Activated naive CD8-positive, alpha-beta T cell (primary cell): ENCODE measurements around the gene FAM120AOS.

Experiments used
- H3K27ac Mint-ChIP-seq: one replicate; pipeline ENCODE4 v1.8.0; 2021; ENCODE audit warnings: mixed read lengths
- H3K27me3 Mint-ChIP-seq: one replicate; pipeline ENCODE4 v1.8.0; 2021; ENCODE audit warnings: mixed read lengths
- H3K36me3 Mint-ChIP-seq: one replicate; pipeline ENCODE4 v1.8.0; 2021; ENCODE audit warnings: mixed read lengths
- H3K4me1 Mint-ChIP-seq: one replicate; pipeline ENCODE4 v1.8.0; 2021; ENCODE audit warnings: low read depth, mixed read lengths
- H3K4me3 Mint-ChIP-seq: one replicate; pipeline ENCODE4 v1.8.0; 2021; ENCODE audit warnings: mild to moderate bottlenecking, mixed read lengths
- H3K9me3 Mint-ChIP-seq: one replicate; pipeline ENCODE4 v1.8.0; 2021; ENCODE audit warnings: low read depth, mixed read lengths

FAM120AOS gene

DNA sequence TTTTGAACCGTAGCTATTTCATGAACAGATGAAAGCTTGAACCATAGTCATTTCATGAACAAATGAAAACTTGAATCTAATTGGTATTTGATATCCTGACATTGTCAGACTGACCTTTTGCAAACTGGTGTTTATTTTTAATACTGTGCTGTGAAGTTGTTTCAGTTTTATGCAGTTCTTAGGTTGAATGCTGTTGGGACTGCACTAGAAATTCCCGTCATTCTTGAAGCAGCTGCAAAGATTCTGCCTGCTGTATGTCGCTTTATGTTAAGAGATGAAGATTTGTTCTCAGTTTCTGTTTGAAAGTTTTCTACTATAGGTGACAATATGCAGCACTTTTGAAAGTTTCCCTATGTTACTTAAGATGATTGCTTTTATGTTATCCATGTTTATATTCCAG, 22.5 kb upstream of the FAM120AOS start:
- H3K36me3 Mint-ChIP-seq, result peaks cover 17% of the 10 kb centered on the region
- no peaks in the 10 kb centered on the region for H3K27me3 Mint-ChIP-seq
- H3K4me1 Mint-ChIP-seq, result peaks cover 41% of the 10 kb centered on the region

DNA sequence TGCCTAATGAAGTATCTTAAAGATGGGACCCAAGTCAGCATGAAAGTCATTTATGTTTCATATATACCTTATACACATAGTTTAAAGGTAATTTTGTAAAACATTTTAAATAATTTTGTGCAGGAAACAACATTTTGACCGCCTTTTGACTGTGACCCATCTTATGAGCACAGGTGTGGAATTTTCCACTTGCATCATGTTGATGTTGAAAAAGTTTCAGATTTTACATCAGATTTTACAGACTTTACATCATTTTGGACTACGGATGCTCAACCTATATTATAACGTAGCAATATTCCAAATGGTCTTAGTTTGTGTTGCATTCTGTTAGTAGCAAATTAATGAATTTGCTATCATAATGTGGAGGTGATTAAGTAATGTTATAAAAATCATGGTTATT, 21.7 kb upstream of the FAM120AOS start:
- Mint-ChIP-seq H3K27ac (peak overlapping the region; percentile 5), H3K4me1 (peaks cover 45% of the 10 kb centered on the region), H3K27me3 (no peaks in the 10 kb centered on the region), H3K4me3 (no peak overlapping the region), H3K9me3 (no peaks in the 10 kb centered on the region), H3K36me3 (peaks cover 19% of the 10 kb centered on the region)

More for the DNA sequence above, 22.5 kb upstream of the FAM120AOS start:
- H3K9me3 Mint-ChIP-seq, result no peaks in the 10 kb centered on the region
- no peak overlapping the region for H3K27ac Mint-ChIP-seq
- H3K4me3 Mint-ChIP-seq, result no peak overlapping the region

DNA sequence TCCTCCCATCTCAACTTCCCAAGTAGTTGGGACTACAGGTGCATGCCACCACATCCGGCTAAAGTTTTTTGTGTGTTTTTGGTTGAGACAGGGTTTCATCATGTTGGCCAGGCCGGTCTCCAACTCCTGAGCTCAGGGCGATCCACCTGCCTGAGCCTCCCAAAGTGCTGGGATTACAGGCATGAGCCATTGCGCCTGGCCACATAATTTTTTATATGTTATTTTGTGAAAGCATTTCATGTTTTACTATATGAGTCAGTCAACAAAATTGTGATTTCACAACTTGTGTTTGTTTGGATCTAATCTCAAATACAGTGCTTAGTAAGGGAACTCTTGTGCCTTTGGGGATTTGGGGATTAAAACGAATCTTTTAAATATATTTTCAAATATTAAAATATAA, 20.0 kb upstream of the FAM120AOS start:
- Mint-ChIP-seq H3K27ac (no peak overlapping the region), H3K9me3 (no peaks in the 10 kb centered on the region), H3K4me3 (no peak overlapping the region), H3K27me3 (no peaks in the 10 kb centered on the region), H3K36me3 (peaks cover 19% of the 10 kb centered on the region), H3K4me1 (peaks cover 55% of the 10 kb centered on the region)

- no peak overlapping the region for H3K27ac Mint-ChIP-seq
- H3K4me3 Mint-ChIP-seq, result no peak overlapping the region
- H3K27me3 Mint-ChIP-seq, result no peaks in the 10 kb centered on the region
- H3K9me3 Mint-ChIP-seq, result no peaks in the 10 kb centered on the region
- peaks cover 63% of the 10 kb centered on the region for H3K4me1 Mint-ChIP-seq
- H3K36me3 Mint-ChIP-seq, result peaks cover 15% of the 10 kb centered on the region
Observed at GRCh38 chr9:93471124-93471523, 17.7 kb upstream of the FAM120AOS start.

DNA sequence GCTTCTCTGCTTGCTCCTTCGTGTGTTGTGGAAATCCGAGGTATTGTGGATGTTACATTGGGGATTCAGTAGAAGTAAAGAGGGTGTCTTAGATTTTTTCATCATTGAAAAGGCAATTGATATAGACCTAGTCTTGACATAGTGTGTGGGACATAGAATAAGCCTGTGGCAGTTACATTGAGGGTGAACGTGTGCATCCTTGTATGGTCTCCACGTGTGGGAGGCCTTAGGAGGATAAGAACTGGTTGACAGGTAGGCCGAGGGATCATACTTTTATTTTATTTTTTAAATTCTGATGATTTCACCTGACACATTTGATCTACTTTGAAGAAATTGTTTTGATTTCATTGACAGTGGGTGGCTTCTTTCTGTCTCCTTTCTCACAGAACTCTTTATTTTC, 17.0 kb upstream of the FAM120AOS start:
- peak overlapping the region; percentile 52 for H3K4me3 Mint-ChIP-seq
- no peaks in the 10 kb centered on the region for H3K27me3 Mint-ChIP-seq
- H3K36me3 Mint-ChIP-seq, result peaks cover 14% of the 10 kb centered on the region
- H3K9me3 Mint-ChIP-seq, result no peaks in the 10 kb centered on the region
- H3K27ac Mint-ChIP-seq, result peak overlapping the region; percentile 28
- peaks cover 63% of the 10 kb centered on the region for H3K4me1 Mint-ChIP-seq

- Mint-ChIP-seq H3K36me3 (peaks cover 12% of the 10 kb centered on the region), H3K4me3 (peak overlapping the region; percentile 5), H3K27ac (peak overlapping the region; percentile 66)
Observed at GRCh38 chr9:93468763-93469456, 15.5 kb upstream of the FAM120AOS start.

DNA sequence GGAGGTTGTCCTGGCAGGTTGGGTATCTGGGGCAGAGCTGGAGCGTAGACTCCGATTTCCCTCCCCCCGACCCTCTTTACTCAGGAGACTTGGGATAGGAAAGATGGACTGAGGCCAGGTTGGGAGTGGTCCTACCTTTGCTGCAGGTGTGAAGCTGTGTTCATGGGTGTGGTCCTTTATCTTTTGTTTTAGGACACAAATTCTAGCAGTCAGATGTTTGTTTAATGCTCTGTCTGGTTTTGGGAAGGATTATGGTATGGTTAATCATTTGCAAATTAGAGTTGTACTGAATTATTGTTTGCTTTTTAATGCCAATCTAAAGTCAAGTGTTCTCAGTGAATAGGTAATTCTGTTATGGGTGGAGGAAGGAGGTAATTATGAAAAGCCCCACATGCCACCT, 14.1 kb upstream of the FAM120AOS start:
- peaks cover 85% of the 10 kb centered on the region for H3K4me1 Mint-ChIP-seq

More at GRCh38 chr9:93468763-93469456, 15.5 kb upstream of the FAM120AOS start:
- H3K9me3 Mint-ChIP-seq, result no peaks in the 10 kb centered on the region
- peaks cover 71% of the 10 kb centered on the region for H3K4me1 Mint-ChIP-seq
- no peaks in the 10 kb centered on the region for H3K27me3 Mint-ChIP-seq

DNA sequence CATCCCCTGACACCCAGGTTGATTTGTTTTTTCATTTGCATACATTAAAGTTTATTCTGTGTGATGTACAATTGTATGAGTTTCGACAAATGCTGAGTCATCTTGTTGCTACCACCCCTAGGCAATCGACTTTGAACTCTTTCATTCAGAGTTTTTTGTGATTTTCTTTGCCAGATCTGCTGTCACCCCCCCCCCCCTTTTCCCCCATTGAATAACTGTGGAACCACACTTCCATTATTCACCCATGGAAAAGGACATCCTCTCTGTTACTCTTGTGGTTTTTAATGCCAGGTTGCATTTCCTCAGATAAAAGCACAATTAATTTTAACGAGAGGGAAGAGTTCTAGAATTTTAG, 13.7 kb upstream of the FAM120AOS start:
- peak overlapping the region; percentile 56 for H3K4me3 Mint-ChIP-seq
- peaks cover 87% of the 10 kb centered on the region for H3K4me1 Mint-ChIP-seq
- no peaks in the 10 kb centered on the region for H3K9me3 Mint-ChIP-seq
- H3K27ac Mint-ChIP-seq, result peak overlapping the region; percentile 69
- H3K27me3 Mint-ChIP-seq, result no peaks in the 10 kb centered on the region
- H3K36me3 Mint-ChIP-seq, result peaks cover 13% of the 10 kb centered on the region

More for the DNA sequence above, 14.1 kb upstream of the FAM120AOS start:
- Mint-ChIP-seq H3K9me3 (no peaks in the 10 kb centered on the region), H3K27ac (peak overlapping the region; percentile 69), H3K4me3 (peak overlapping the region; percentile 56), H3K27me3 (no peaks in the 10 kb centered on the region), H3K36me3 (peaks cover 13% of the 10 kb centered on the region)

DNA sequence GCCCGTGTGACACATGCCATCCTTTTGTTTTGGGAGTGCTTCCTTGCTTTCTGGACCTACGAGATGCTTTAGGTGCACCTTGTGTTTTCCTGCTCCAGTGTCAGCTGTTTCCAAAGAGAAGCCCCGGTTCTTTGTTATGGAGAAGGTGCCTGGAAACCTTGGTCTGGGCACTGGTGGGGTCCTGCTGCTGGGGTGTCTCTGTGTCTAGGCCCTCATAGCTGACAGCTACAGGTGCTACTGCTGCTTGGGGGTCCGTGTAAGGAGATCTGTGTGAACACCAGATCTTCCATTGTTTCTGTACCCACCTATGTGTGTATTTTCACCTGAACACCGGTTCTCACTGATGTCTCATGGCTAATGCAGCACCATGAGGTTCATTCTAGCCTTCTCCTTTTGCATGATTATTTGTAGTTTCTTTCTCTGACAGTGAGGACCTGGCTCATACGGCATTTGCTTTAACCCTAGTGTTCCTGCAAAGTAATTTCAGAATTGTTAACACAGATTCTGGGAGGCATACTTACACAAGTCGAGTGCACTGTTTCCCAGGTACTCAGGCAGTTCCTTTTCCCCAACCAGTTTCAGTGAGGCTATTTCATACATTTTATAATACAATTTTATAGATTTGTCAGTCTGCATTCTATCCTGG, 13.2 kb upstream of the FAM120AOS start:
- Mint-ChIP-seq H3K27me3 (no peaks in the 10 kb centered on the region), H3K4me1 (peaks cover 91% of the 10 kb centered on the region), H3K9me3 (no peaks in the 10 kb centered on the region), H3K4me3 (peak overlapping the region; percentile 56), H3K27ac (peak overlapping the region; percentile 69), H3K36me3 (peaks cover 12% of the 10 kb centered on the region)

GRCh38 chr9:93465855-93466254, 12.5 kb upstream of the FAM120AOS start:
- H3K9me3 Mint-ChIP-seq, result no peaks in the 10 kb centered on the region
- no peak overlapping the region for H3K4me3 Mint-ChIP-seq
- peaks cover 89% of the 10 kb centered on the region for H3K4me1 Mint-ChIP-seq
- H3K27me3 Mint-ChIP-seq, result no peaks in the 10 kb centered on the region
- peaks cover 6% of the 10 kb centered on the region for H3K36me3 Mint-ChIP-seq
- H3K27ac Mint-ChIP-seq, result peak overlapping the region; percentile 4

- no peaks in the 10 kb centered on the region for H3K9me3 Mint-ChIP-seq
- peak overlapping the region; percentile 80 for H3K27ac Mint-ChIP-seq
- H3K27me3 Mint-ChIP-seq, result no peaks in the 10 kb centered on the region
- H3K4me1 Mint-ChIP-seq, result peaks cover 88% of the 10 kb centered on the region
- H3K36me3 Mint-ChIP-seq, result peaks cover 3% of the 10 kb centered on the region
- peak overlapping the region; percentile 33 for H3K4me3 Mint-ChIP-seq
Observed at GRCh38 chr9:93464876-93465275, 11.5 kb upstream of the FAM120AOS start.

DNA sequence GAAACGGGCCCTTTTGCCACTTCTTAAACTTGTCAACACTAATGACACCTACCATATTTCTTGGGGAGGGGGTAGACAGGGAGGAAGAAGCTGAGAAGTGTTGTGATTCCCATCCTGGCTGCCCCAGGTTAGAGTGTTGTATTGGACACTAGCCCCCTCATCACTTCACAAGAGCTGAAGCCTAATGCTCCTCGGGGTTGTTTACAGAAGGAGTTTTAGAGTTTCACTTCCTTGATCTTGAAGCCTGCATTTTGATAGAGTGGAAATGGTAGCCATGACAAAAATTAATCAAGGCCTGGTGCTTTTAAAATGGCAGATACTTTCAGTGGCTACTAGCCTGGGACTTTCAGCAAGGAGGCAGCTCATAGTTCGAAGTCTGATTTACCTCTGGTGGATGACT, 11.0 kb upstream of the FAM120AOS start:
- no peaks in the 10 kb centered on the region for H3K27me3 Mint-ChIP-seq
- peaks cover 89% of the 10 kb centered on the region for H3K4me1 Mint-ChIP-seq
- H3K9me3 Mint-ChIP-seq, result no peaks in the 10 kb centered on the region
- H3K27ac Mint-ChIP-seq, result peak overlapping the region; percentile 80
- peaks cover 3% of the 10 kb centered on the region for H3K36me3 Mint-ChIP-seq
- H3K4me3 Mint-ChIP-seq, result peak overlapping the region; percentile 33

GRCh38 chr9:93463638-93464248, 10.4 kb upstream of the FAM120AOS start:
- no peaks in the 10 kb centered on the region for H3K27me3 Mint-ChIP-seq
- peaks cover 89% of the 10 kb centered on the region for H3K4me1 Mint-ChIP-seq
- H3K4me3 Mint-ChIP-seq, result peak overlapping the region; percentile 33
- peak overlapping the region; percentile 80 for H3K27ac Mint-ChIP-seq
- no peaks in the 10 kb centered on the region for H3K9me3 Mint-ChIP-seq
- H3K36me3 Mint-ChIP-seq, result peaks cover 5% of the 10 kb centered on the region

- no peaks in the 10 kb centered on the region for H3K27me3 Mint-ChIP-seq
- H3K4me1 Mint-ChIP-seq, result peaks cover 90% of the 10 kb centered on the region
- no peak overlapping the region for H3K4me3 Mint-ChIP-seq
- peaks cover 15% of the 10 kb centered on the region for H3K36me3 Mint-ChIP-seq
- H3K9me3 Mint-ChIP-seq, result no peaks in the 10 kb centered on the region
- no peak overlapping the region for H3K27ac Mint-ChIP-seq
Observed at GRCh38 chr9:93461821-93462220, 8.4 kb upstream of the FAM120AOS start.

DNA sequence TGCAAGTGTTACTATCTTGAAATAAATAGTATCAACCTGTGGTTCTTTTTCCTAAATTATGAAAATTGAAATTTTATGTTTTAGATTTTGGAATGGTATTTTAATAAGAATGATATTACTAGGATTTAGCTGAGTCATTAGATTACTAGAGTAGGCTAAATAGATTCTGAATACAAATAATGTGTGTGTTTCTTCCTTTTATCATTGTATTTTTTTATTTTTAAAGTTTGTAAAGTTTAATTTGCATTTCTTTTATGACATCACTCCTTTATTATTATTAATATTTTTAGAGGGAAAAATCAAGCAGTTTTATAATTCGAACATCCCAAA, 8.0 kb upstream of the FAM120AOS start:
- Mint-ChIP-seq H3K4me1 (peaks cover 90% of the 10 kb centered on the region), H3K27me3 (no peaks in the 10 kb centered on the region), H3K36me3 (peaks cover 16% of the 10 kb centered on the region), H3K4me3 (no peak overlapping the region), H3K9me3 (no peaks in the 10 kb centered on the region), H3K27ac (no peak overlapping the region)
